GM21515 (cell line): ENCODE data around the gene COX5A.

Experiments
- ATAC-seq: cut with Tn5 transposase; IDR thresholded peaks from one replicate; pipeline ENCODE4 v1.9.1; 2021; ENCODE audit not compliant: unreplicated experiment

COX5A gene

GRCh38 chr15:74937590-74938371 lies at the start of gene COX5A:
COX5A (minus strand) TSS chr15:74938073; CDS start chr15:74938014, 59 bp downstream.
- peak; percentile 88 for ATAC-seq

- ATAC-seq: no peak
Measured at GRCh38 chr15:74983725-74984231, 45.9 kb upstream of the COX5A start.

GRCh38 chr15:74982183-74982582 lies 44.3 kb upstream of the COX5A start:
- no peak for ATAC-seq

- ATAC-seq: no peak
Measured at GRCh38 chr15:74978503-74978902, 40.6 kb upstream of the COX5A start.

- no peak for ATAC-seq
Measured at GRCh38 chr15:74978077-74978476, 40.2 kb upstream of the COX5A start.

GRCh38 chr15:74977599-74977998 lies 39.7 kb upstream of the COX5A start:
- no peak for ATAC-seq

- no peak for ATAC-seq
Measured at GRCh38 chr15:74976159-74976558, 38.3 kb upstream of the COX5A start.

GRCh38 chr15:74967670-74968069 lies 29.8 kb upstream of the COX5A start:
- ATAC-seq: no peak

- ATAC-seq: no peak
Measured at GRCh38 chr15:74964794-74965193, 26.9 kb upstream of the COX5A start.

- no peak for ATAC-seq
Measured at GRCh38 chr15:74963213-74963612, 25.3 kb upstream of the COX5A start.

GRCh38 chr15:74962671-74963070 lies 24.8 kb upstream of the COX5A start:
- no peak for ATAC-seq

- no peak for ATAC-seq
Measured at GRCh38 chr15:74962219-74962618, 24.3 kb upstream of the COX5A start.

- ATAC-seq: no peak
Measured at GRCh38 chr15:74961616-74962015, 23.7 kb upstream of the COX5A start.

GRCh38 chr15:74960995-74961588 lies 23.2 kb upstream of the COX5A start:
- no peak for ATAC-seq

- no peak for ATAC-seq
Measured at GRCh38 chr15:74960286-74960685, 22.4 kb upstream of the COX5A start.

- no peak for ATAC-seq
Measured at GRCh38 chr15:74959586-74959939, 21.7 kb upstream of the COX5A start.

GRCh38 chr15:74958908-74959585 lies 21.2 kb upstream of the COX5A start:
- no peak for ATAC-seq

GRCh38 chr15:74958320-74958907 lies 20.5 kb upstream of the COX5A start:
- ATAC-seq: no peak

GRCh38 chr15:74957476-74958035 lies 19.7 kb upstream of the COX5A start:
- ATAC-seq: no peak

- ATAC-seq: peak; percentile 74
Measured at GRCh38 chr15:74956648-74957475, 19.0 kb upstream of the COX5A start, which contains the start of gene RPP25. RPP25 (minus strand) TSS chr15:74956772; CDS start chr15:74956583, 189 bp downstream.
